HCT116 (cell line): Measurements from ENCODE around the gene PAQR7. TPM values are rescaled to one million over a fixed set of nuclear protein-coding genes. Genes with fewer than 3 reads are reported as not detected.

ENCODE experiments used
- ATAC-seq: fragments of 200-7000 bp; cut with Tn5 transposase; 2 replicates; pipeline ENCODE4 v1.9.1; 2020; ENCODE audit warnings: mild to moderate bottlenecking, moderate library complexity
- BruUV-seq: library from RNA; stranded (reverse); fragments of 400-500 nt; replicated peaks from 2 replicates; lab custom pipeline; 2021; lab: Mats Ljungman, UMichigan
- CTCF ChIA-PET: fragments of 300-600 bp; sonication (Branson Sonifier 250); formaldehyde crosslinking; loops from one replicate; lab custom pipeline; 2021; ENCODE audit warnings: antibody characterized with exemption; lab: Charles Lee
- POLR2A ChIA-PET: fragments of 300-600, 350-600 bp; sonication (Branson Sonifier 250); formaldehyde crosslinking; loops from one replicate; lab custom pipeline; 2021; ENCODE audit warnings: antibody characterized with exemption; lab: Charles Lee
- RAD21 ChIA-PET, 2 experiments: fragments of 300-600 bp; sonication (Branson Sonifier 250); formaldehyde crosslinking; loops; one replicate each; lab custom pipeline; 2023; ENCODE audit warnings: low total read pairs in 2 of 2; ENCODE audit not compliant: uncharacterized antibody in 2 of 2, unreplicated experiment in 2 of 2, low non-redundant PET in 1 of 2; lab: Charles Lee
- DNase-seq: peaks from one replicate; pipeline ENCODE4 v3.0.0-alpha.2; 2010; ENCODE audit warnings: low read depth, low spot score
- H2AFZ ChIP-seq: fragments of 200-600 bp; shearing (Covaris generic), sonication (generic); 2 replicates; pipeline ENCODE4 v1.6.1; 2017; ENCODE audit warnings: low read depth, mixed run types, mixed read lengths, antibody characterized with exemption, low read length; ENCODE audit not compliant: poor library complexity, severe bottlenecking
- H3K27ac ChIP-seq: 2 replicates; pipeline ENCODE4 v1.5.1; 2012; ENCODE audit warnings: low read depth, low read length
- H3K27me3 ChIP-seq: fragments of 200-600 bp; sonication (generic); 2 replicates; pipeline ENCODE4 v1.6.1; 2016; ENCODE audit warnings: mixed run types, low read length, mixed read lengths; ENCODE audit not compliant: insufficient read depth
- H3K36me3 ChIP-seq, 2 experiments: fragments of 200-500 bp in 1 of 2; fragments of 200-600 bp in 1 of 2; sonication (Bioruptor generic) in 1 of 2; sonication (generic) in 1 of 2; 2 replicates each; pipeline versions ENCODE4 v1.5.1 to v1.6.1; 2014 to 2016; ENCODE audit warnings: low read length in 2 of 2, inconsistent platforms in 1 of 2, mixed read lengths in 1 of 2, mixed run types in 1 of 2; ENCODE audit not compliant: insufficient read depth in 2 of 2, control insufficient read depth in 1 of 2
- H3K4me1 ChIP-seq, 2 experiments: fragments of 200-600 bp in 1 of 2; sonication (generic) in 1 of 2; 2 replicates each; pipeline versions ENCODE4 v1.5.1 to v1.6.1; 2012 to 2017; ENCODE audit warnings: low read length in 2 of 2, inconsistent platforms in 1 of 2, mild to moderate bottlenecking in 1 of 2, mixed read lengths in 1 of 2, mixed run types in 1 of 2, moderate library complexity in 1 of 2; ENCODE audit not compliant: insufficient read depth in 2 of 2, control insufficient read depth in 1 of 2
- H3K4me2 ChIP-seq: fragments of 200-600 bp; sonication (generic); 2 replicates; pipeline ENCODE4 v1.6.1; 2017; ENCODE audit warnings: mixed run types, low read length, mixed read lengths
- H3K4me3 ChIP-seq, 2 experiments: fragments of 200-600 bp in 1 of 2; sonication (generic) in 1 of 2; replicated peaks in 1 of 2; 2 replicates each; pipeline ENCODE4 v1.5.1; 2011 to 2016; ENCODE audit warnings: low read length in 2 of 2, control low read depth in 1 of 2, low read depth in 1 of 2, mild to moderate bottlenecking in 1 of 2, mixed read lengths in 1 of 2, mixed run types in 1 of 2
- H3K79me2 ChIP-seq: fragments of 200-600 bp; sonication (generic); 2 replicates; pipeline ENCODE4 v1.6.1; 2017; ENCODE audit warnings: mild to moderate bottlenecking, mixed run types, low read length, moderate library complexity, mixed read lengths; ENCODE audit not compliant: insufficient read depth
- H3K9ac ChIP-seq: fragments of 200-600 bp; sonication (generic); 2 replicates; pipeline ENCODE4 v1.6.1; 2016; ENCODE audit warnings: low read length, mixed read lengths
- H3K9me2 ChIP-seq: fragments of 200-600 bp; sonication (generic), shearing (Covaris generic); 2 replicates; pipeline ENCODE4 v1.6.1; 2017; ENCODE audit warnings: mixed run types, mild to moderate bottlenecking, moderate library complexity; ENCODE audit not compliant: insufficient read depth
- H3K9me3 ChIP-seq, 2 experiments: fragments of 200-500 bp in 1 of 2; fragments of 200-600 bp in 1 of 2; sonication (Bioruptor generic) in 1 of 2; sonication (generic) in 1 of 2; 2 replicates each; pipeline ENCODE4 v1.6.1; 2014 to 2017; ENCODE audit warnings: low read length in 2 of 2, mixed read lengths in 2 of 2, inconsistent platforms in 1 of 2, low read depth in 1 of 2, mild to moderate bottlenecking in 1 of 2, mixed run types in 1 of 2, moderate library complexity in 1 of 2; ENCODE audit not compliant: control insufficient read depth in 1 of 2, insufficient read depth in 1 of 2
- H4K20me1 ChIP-seq: fragments of 200-600 bp; sonication (generic), shearing (Covaris generic); 2 replicates; pipeline ENCODE4 v1.6.1; 2017; ENCODE audit warnings: mixed run types, mild to moderate bottlenecking, moderate library complexity; ENCODE audit not compliant: insufficient read depth
- CBX3 ChIP-seq: IDR thresholded peaks from 2 replicates; pipeline ENCODE4 v1.6.1; 2012; ENCODE audit warnings: low read depth
- EZH2phosphoT487 ChIP-seq: fragments of 200-600 bp; IDR thresholded peaks from 2 replicates; pipeline ENCODE4 v1.6.1; 2018; ENCODE audit warnings: antibody characterized with exemption, borderline replicate concordance
- FOSL1 ChIP-seq: IDR thresholded peaks from 2 replicates; pipeline ENCODE4 v1.6.1; 2012; ENCODE audit warnings: low read depth
- JUND ChIP-seq: IDR thresholded peaks from 2 replicates; pipeline ENCODE4 v1.6.1; 2012
- POLR2A ChIP-seq: IDR thresholded peaks from 2 replicates; pipeline ENCODE4 v1.7.0; 2011; ENCODE audit warnings: borderline replicate concordance; ENCODE audit not compliant: insufficient read depth, insufficient read length; ENCODE audit errors: extremely low read depth
- POLR2AphosphoS5 ChIP-seq: IDR thresholded peaks from 2 replicates; pipeline ENCODE4 v1.6.1; 2011; ENCODE audit warnings: mild to moderate bottlenecking, low read depth, low read length, moderate library complexity
- RAD21 ChIP-seq: IDR thresholded peaks from 2 replicates; pipeline ENCODE4 v1.6.1; 2012; ENCODE audit warnings: low read depth, mild to moderate bottlenecking
- TCF7L2 ChIP-seq: IDR thresholded peaks from 2 replicates; pipeline ENCODE4 v1.7.0; 2011; ENCODE audit warnings: borderline replicate concordance, inconsistent platforms; ENCODE audit not compliant: insufficient read depth, insufficient read length; ENCODE audit errors: extremely low read depth
- YY1 ChIP-seq: IDR thresholded peaks from 2 replicates; pipeline ENCODE4 v1.6.1; 2011; ENCODE audit warnings: low read length, low read depth, moderate library complexity, mild to moderate bottlenecking; ENCODE audit not compliant: insufficient replicate concordance; ENCODE audit errors: extremely low read depth
- ZFX ChIP-seq: fragments of 450-650 bp; IDR thresholded peaks from 2 replicates; pipeline ENCODE4 v1.6.1; 2017
- ZNF274 ChIP-seq: fragments of 200-500 bp; sonication (Bioruptor generic); IDR thresholded peaks from 2 replicates; pipeline ENCODE4 v1.6.1; 2014; ENCODE audit warnings: mild to moderate bottlenecking, low read depth, low read length, inconsistent platforms
- intact Hi-C: fragments of 100-400 bp; cut with micrococcal nuclease; formaldehyde crosslinking; loops from 2 replicates; pipeline ENCODE4 v1.10.0; 2022
- total RNA-seq: library from RNA; stranded (reverse); gene quantifications from one replicate; pipeline ENCODE4 v1.2.1, GENCODE V29; 2021; ENCODE audit not compliant: unreplicated experiment
- TF ChIP-seq, protein P1 (sequence below), 3 experiments: fragments of 200-600 bp in 1 of 3; sonication (generic) in 1 of 3; IDR thresholded peaks in 2 of 3; conservative IDR thresholded peaks in 1 of 3; 2 replicates each; pipeline ENCODE4 v1.5.1; 2012 to 2017; ENCODE audit warnings: low read depth in 2 of 3, low read length in 2 of 3, antibody characterized with exemption in 1 of 3, borderline replicate concordance in 1 of 3, control low read depth in 1 of 3, mild to moderate bottlenecking in 1 of 3, mixed read lengths in 1 of 3, mixed run types in 1 of 3, moderate library complexity in 1 of 3; ENCODE audit not compliant: insufficient read depth in 1 of 3
- TF ChIP-seq, protein P2 (sequence below): IDR thresholded peaks from 2 replicates; pipeline ENCODE4 v1.6.1; 2012
- TF ChIP-seq, protein P3 (sequence below): IDR thresholded peaks from 2 replicates; pipeline ENCODE4 v1.6.1; 2011; ENCODE audit warnings: mild to moderate bottlenecking, low read length, moderate library complexity; ENCODE audit not compliant: insufficient replicate concordance; ENCODE audit errors: extremely low read depth
- TF ChIP-seq, protein P4 (sequence below): IDR thresholded peaks from 2 replicates; pipeline ENCODE4 v1.6.1; 2012

Gene PAQR7
- total RNA-seq, 1 experiment from 2014 or later: 13.1 TPM

DNA sequence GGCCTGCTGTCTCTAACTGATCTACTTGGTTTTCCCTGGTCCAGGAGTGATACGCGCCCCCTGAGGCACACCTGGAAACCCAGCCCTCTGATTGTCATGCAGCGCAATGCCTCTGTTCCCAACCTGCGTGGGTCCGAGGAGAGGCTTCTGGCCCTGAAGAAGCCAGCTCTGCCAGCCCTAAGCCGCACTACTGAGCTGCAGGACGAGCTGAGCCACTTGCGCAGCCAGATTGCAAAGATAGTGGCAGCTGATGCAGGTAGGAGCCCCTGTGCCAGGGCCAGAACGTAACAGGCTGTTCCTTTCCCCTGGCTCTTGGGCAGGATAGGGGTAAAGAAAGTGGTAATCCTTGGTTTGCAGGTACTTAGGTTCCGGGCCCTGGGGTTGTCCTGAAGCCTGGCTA, 48.9 kb downstream of the PAQR7 start:
- H3K4me3 ChIP-seq: no peak overlapping the region
- no peaks in the 10 kb centered on the region for H3K27me3 ChIP-seq
- RAD21 ChIA-PET: no interaction called here
- BruUV-seq: no TSS peak
- H3K4me2 ChIP-seq: no peak overlapping the region
- TF ChIP-seq RAD21 (no peak), POLR2AphosphoS5 (no peak), JUND (no peak)
- peaks cover 16% of the 10 kb centered on the region; the same call in 1 of the 2 replicates for H3K79me2 ChIP-seq
- H4K20me1 ChIP-seq: no peaks in the 10 kb centered on the region
- no peaks in the 10 kb centered on the region for H3K9me3 ChIP-seq
- H3K36me3 ChIP-seq: peaks cover 28 to 37% of the 10 kb centered on the region in 2 experiments
- H3K4me1 ChIP-seq: peaks cover 0 to 4% of the 10 kb centered on the region in 2 experiments; a peak in 1 of 4 replicates
- intact Hi-C loops: no loop called here
- CTCF ChIA-PET: no interaction called here
- no peaks in the 10 kb centered on the region for H3K9me2 ChIP-seq
- POLR2A ChIA-PET: no interaction called here
- H2AFZ ChIP-seq: no peak overlapping the region
- H3K27ac ChIP-seq: no peak overlapping the region
- DNase-seq: no peak
- H3K9ac ChIP-seq: no peak overlapping the region
- ATAC-seq: no peak

DNA sequence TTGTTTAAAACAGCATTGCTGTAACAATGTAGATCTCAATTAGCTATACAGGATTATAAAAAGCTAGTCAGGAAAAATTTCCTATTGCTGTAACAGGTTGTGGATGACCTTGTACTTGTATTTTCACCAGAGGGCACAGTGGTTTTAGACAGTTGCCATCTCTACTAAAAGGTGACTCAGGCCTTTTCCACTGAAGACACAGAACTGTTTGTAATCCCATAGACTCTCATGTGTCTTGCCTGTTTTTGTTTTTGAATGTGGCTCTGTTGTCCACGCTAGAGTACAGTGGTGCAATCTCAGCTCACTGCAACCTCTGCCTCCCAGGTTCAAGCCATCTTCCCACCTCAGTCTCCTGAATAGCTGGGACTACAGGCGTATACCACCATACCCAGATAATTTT, 49.9 kb downstream of the PAQR7 start:
- ChIA-PET RAD21 (no interaction called here), POLR2A (no interaction called here), CTCF (no interaction called here)
- Histone ChIP-seq H3K4me3 (no peak overlapping the region), H3K4me2 (no peak overlapping the region), H3K4me1 (peaks cover 4 to 14% of the 10 kb centered on the region in 2 experiments; a peak in 1 of 4 replicates), H3K9ac (no peak overlapping the region), H3K9me2 (no peaks in the 10 kb centered on the region), H4K20me1 (no peaks in the 10 kb centered on the region), H3K36me3 (peaks cover 19 to 30% of the 10 kb centered on the region in 2 experiments; a peak in 3 of 4 replicates), H3K27me3 (no peaks in the 10 kb centered on the region), H3K27ac (no peak overlapping the region), H3K9me3 (no peaks in the 10 kb centered on the region), H3K79me2 (peaks cover 26% of the 10 kb centered on the region; the same call in 1 of the 2 replicates), H2AFZ (no peak overlapping the region)
- ATAC-seq (no peak), DNase-seq (no peak)
- no TSS peak for BruUV-seq
- intact Hi-C loops: no loop called here
- TF ChIP-seq, protein P1, sequence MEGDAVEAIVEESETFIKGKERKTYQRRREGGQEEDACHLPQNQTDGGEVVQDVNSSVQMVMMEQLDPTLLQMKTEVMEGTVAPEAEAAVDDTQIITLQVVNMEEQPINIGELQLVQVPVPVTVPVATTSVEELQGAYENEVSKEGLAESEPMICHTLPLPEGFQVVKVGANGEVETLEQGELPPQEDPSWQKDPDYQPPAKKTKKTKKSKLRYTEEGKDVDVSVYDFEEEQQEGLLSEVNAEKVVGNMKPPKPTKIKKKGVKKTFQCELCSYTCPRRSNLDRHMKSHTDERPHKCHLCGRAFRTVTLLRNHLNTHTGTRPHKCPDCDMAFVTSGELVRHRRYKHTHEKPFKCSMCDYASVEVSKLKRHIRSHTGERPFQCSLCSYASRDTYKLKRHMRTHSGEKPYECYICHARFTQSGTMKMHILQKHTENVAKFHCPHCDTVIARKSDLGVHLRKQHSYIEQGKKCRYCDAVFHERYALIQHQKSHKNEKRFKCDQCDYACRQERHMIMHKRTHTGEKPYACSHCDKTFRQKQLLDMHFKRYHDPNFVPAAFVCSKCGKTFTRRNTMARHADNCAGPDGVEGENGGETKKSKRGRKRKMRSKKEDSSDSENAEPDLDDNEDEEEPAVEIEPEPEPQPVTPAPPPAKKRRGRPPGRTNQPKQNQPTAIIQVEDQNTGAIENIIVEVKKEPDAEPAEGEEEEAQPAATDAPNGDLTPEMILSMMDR (IDR thresholded peaks at IDR 0.05 in 2 of 3, conservative IDR thresholded peaks at IDR 0.05 in 1 of 3; ENCODE audit: borderline replicate concordance in 1 of 3, insufficient read depth in 1 of 3, low read depth in 2 of 3, low read length in 2 of 3): no peak
- no peak for TF ChIP-seq TCF7L2
- no peak for TF ChIP-seq ZNF274
- no peak for TF ChIP-seq ZFX
- TF ChIP-seq, protein P2, sequence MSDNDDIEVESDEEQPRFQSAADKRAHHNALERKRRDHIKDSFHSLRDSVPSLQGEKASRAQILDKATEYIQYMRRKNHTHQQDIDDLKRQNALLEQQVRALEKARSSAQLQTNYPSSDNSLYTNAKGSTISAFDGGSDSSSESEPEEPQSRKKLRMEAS: no peak
- no peak for TF ChIP-seq JUND
- TF ChIP-seq CBX3: no peak
- no peak for TF ChIP-seq POLR2AphosphoS5
- TF ChIP-seq EZH2phosphoT487: no peak
- TF ChIP-seq POLR2A: no peak
- TF ChIP-seq, protein P3, sequence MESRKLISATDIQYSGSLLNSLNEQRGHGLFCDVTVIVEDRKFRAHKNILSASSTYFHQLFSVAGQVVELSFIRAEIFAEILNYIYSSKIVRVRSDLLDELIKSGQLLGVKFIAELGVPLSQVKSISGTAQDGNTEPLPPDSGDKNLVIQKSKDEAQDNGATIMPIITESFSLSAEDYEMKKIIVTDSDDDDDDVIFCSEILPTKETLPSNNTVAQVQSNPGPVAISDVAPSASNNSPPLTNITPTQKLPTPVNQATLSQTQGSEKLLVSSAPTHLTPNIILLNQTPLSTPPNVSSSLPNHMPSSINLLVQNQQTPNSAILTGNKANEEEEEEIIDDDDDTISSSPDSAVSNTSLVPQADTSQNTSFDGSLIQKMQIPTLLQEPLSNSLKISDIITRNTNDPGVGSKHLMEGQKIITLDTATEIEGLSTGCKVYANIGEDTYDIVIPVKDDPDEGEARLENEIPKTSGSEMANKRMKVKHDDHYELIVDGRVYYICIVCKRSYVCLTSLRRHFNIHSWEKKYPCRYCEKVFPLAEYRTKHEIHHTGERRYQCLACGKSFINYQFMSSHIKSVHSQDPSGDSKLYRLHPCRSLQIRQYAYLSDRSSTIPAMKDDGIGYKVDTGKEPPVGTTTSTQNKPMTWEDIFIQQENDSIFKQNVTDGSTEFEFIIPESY: no peak
- no peak for TF ChIP-seq YY1
- no peak for TF ChIP-seq FOSL1
- TF ChIP-seq, protein P4, sequence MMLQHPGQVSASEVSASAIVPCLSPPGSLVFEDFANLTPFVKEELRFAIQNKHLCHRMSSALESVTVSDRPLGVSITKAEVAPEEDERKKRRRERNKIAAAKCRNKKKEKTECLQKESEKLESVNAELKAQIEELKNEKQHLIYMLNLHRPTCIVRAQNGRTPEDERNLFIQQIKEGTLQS: no peak
